Cardiac fibroblast (primary cell): ENCODE measurements around the gene THOC7.

ENCODE experiments used
- DNase-seq, 2 donors: peaks; one replicate each; pipeline versions ENCODE4 v3.0.0 to v3.0.0-alpha.2; 2010; ENCODE audit warnings: low read depth in 2 of 2
- H3K4me3 ChIP-seq, 2 donors: replicated peaks in 1 of 2; 1 replicate in 1 of 2; 2 replicates in 1 of 2; pipeline ENCODE4 v1.5.1; 2011; ENCODE audit warnings: low read depth in 2 of 2, low read length in 2 of 2, mild to moderate bottlenecking in 2 of 2, moderate library complexity in 1 of 2
- TF ChIP-seq, protein P1 (sequence below): IDR thresholded peaks from one replicate; pipeline ENCODE4 v1.5.1; 2011; ENCODE audit warnings: low read depth, mild to moderate bottlenecking, low read length, inconsistent platforms

THOC7 gene

DNA sequence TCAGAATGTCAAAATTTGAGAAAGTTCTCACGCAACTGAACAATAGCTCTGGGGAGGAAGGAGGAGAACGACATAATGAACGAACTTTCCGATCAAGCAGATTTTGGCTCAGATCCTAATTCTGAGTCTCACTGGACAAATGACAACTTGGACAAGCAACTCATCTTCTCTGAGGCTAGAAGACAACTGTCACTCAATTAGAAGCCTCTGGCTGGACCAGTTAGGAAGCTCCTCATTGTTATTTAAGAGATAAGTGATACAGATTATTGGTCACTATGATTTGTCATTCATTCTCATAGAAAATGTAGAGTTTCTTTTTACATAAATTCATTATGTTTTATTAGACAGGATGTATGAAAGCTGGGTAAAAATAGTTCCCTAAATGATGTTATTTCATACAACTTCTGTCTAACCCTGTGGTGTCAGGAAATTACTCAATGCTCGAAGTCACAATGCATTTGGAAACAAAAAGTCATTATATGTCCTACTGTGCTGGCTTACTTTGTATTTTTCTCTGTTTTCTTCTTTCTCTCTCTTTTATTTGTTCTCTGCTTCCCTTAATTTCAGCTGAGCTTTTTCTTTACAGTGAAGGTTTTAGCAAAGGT is 55.5 kb downstream of the THOC7 start:
- H3K4me3 ChIP-seq = no peak overlapping the region

GRCh38 chr3:63803911-63804310 is 59.7 kb downstream of the THOC7 start:
- H3K4me3 ChIP-seq = no peak overlapping the region
- no peak for DNase-seq
- TF ChIP-seq, protein P1, sequence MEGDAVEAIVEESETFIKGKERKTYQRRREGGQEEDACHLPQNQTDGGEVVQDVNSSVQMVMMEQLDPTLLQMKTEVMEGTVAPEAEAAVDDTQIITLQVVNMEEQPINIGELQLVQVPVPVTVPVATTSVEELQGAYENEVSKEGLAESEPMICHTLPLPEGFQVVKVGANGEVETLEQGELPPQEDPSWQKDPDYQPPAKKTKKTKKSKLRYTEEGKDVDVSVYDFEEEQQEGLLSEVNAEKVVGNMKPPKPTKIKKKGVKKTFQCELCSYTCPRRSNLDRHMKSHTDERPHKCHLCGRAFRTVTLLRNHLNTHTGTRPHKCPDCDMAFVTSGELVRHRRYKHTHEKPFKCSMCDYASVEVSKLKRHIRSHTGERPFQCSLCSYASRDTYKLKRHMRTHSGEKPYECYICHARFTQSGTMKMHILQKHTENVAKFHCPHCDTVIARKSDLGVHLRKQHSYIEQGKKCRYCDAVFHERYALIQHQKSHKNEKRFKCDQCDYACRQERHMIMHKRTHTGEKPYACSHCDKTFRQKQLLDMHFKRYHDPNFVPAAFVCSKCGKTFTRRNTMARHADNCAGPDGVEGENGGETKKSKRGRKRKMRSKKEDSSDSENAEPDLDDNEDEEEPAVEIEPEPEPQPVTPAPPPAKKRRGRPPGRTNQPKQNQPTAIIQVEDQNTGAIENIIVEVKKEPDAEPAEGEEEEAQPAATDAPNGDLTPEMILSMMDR = no peak

More for the DNA sequence above, 55.5 kb downstream of the THOC7 start:
- DNase-seq = no peak
- TF ChIP-seq, protein P1 = no peak

DNA sequence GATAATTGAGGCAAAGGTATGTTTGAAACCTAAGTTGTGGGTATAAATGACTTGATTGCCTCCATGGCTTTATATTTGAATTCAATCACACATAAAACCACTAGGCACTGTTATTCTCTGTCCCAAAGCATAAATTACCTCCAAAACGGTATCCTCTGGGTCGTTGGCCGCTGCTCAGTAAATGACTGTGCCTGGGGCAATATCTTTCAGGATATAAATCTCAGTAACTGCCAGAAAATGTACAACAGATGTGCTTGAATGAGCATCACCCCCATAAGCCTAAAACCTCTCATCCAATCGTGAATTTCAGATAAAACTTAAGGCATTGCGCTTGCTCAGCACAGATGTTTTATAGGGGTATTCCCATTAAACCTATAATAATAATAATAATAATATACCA is 63.5 kb downstream of the THOC7 start:
- DNase-seq = no peak
- TF ChIP-seq, protein P1 = no peak
- no peak overlapping the region for H3K4me3 ChIP-seq

GRCh38 chr3:63798949-63799348 is 64.7 kb downstream of the THOC7 start:
- no peak for DNase-seq
- H3K4me3 ChIP-seq = no peak overlapping the region
- TF ChIP-seq, protein P1 = no peak

DNA sequence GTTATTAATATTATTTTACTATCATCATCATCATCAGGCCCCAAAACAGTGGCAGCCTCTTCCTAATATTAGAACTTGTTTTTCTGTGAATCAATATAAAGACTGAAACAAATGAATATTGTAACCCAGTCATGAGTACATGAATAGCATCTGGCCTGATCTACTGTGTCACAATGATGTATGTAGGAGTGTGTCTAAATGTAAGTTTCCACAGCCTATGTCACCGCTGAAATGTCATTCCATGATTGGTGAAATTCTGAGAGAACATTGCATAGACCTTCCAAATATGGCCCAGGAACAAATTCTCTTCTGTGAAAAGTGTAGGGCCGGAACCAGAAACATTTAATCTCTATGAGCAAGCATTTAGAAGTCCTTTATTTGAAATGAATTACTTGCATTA is 65.1 kb downstream of the THOC7 start:
- DNase-seq = no peak
- no peak overlapping the region for H3K4me3 ChIP-seq
- TF ChIP-seq, protein P1 = no peak

GRCh38 chr3:63795438-63795837 is 68.2 kb downstream of the THOC7 start:
- TF ChIP-seq, protein P1 = no peak
- no peak for DNase-seq
- H3K4me3 ChIP-seq = no peak overlapping the region

- TF ChIP-seq, protein P1 = peak; percentile 19
- peak; percentile 72 to 76 for DNase-seq
- no peak overlapping the region for H3K4me3 ChIP-seq
Observed at GRCh38 chr3:63791974-63792373, 71.6 kb downstream of the THOC7 start.
